Cardiac atrium fibroblast (primary cell): ENCODE results near the gene GABRQ. TPM values are rescaled to one million over a fixed set of nuclear protein-coding genes. Genes with fewer than 3 reads are reported as not detected.

Source experiments
- total RNA-seq: library from RNA; depleted of rRNA; stranded (reverse); fragments of >200 nt; gene quantifications from 2 replicates; pipeline ENCODE4 v1.2.3, GENCODE V29; 2015

The GABRQ gene
- not detected in 2 replicates for total RNA-seq

GRCh38 chrX:152637649-152638442 is at the start of gene GABRQ:
Gene GABRQ, plus strand, starts transcription at chrX:152637895. Its CDS starts 308 bp downstream, at chrX:152638203.

GRCh38 chrX:152697952-152698931 is 60.5 kb downstream of the GABRQ start, which contains the start of gene MAGEA3:
Gene MAGEA3, plus strand, starts transcription at chrX:152698794. Its CDS starts 2,039 bp downstream, at chrX:152700833.

Other genes starting within 250 kb of the GABRQ start
- gene GABRA3, start 186.6 kb upstream of the GABRQ start, total RNA-seq = not detected in 2 replicates
- gene MAGEA3, start 60.9 kb downstream of the GABRQ start, total RNA-seq = not detected in 2 replicates
- gene CSAG2, start 71.4 kb downstream of the GABRQ start, total RNA-seq = not detected in 2 replicates
- gene MAGEA2B, start 76.7 kb downstream of the GABRQ start, total RNA-seq = not detected in 2 replicates
- gene CSAG1, start 95.8 kb downstream of the GABRQ start, total RNA-seq = not detected in 2 replicates
- not detected in 2 replicates for gene MAGEA12, start 95.9 kb downstream of the GABRQ start, total RNA-seq
- not detected in 2 replicates for gene MAGEA2, start 115.9 kb downstream of the GABRQ start, total RNA-seq
- not detected in 2 replicates for gene CSAG3, start 121.3 kb downstream of the GABRQ start, total RNA-seq
- gene MAGEA6, start 131.8 kb downstream of the GABRQ start, total RNA-seq = not detected in 2 replicates
- 31.8 and 38.8 TPM in 2 replicates for gene CETN2, start 192.9 kb downstream of the GABRQ start, total RNA-seq
- 19.7 and 25.8 TPM in 2 replicates for gene NSDHL, start 193.2 kb downstream of the GABRQ start, total RNA-seq